HL-60 (cell line): ENCODE data around the gene HMCN1.

Experiments
- DNase-seq, 2 experiments: peaks; one replicate each; pipeline ENCODE4 v3.0.0-alpha.2; 2010 to 2020; ENCODE audit warnings: low read depth in 1 of 2, low spot score in 1 of 2
- H3K27ac ChIP-seq: fragments of 250-450 bp; sonication (Bioruptor Pico); replicated peaks from 2 replicates; pipeline ENCODE4 v1.5.1; 2020; ENCODE audit warnings: mild to moderate bottlenecking, moderate library complexity
- H3K27me3 ChIP-seq: fragments of 250-450 bp; sonication (Bioruptor Pico); 2 replicates; pipeline ENCODE4 v1.5.1; 2021; ENCODE audit warnings: mild to moderate bottlenecking, moderate library complexity; ENCODE audit not compliant: insufficient read depth, poor library complexity, severe bottlenecking
- H3K4me3 ChIP-seq: replicated peaks from 2 replicates; pipeline ENCODE4 v1.5.1; 2011; ENCODE audit warnings: mild to moderate bottlenecking, control low read depth, low read length; ENCODE audit not compliant: insufficient read depth
- GABPA ChIP-seq: IDR thresholded peaks from 2 replicates; pipeline ENCODE4 v1.6.1; 2012; ENCODE audit warnings: low read depth
- POLR2AphosphoS5 ChIP-seq: IDR thresholded peaks from 2 replicates; pipeline ENCODE4 v1.6.1; 2012; ENCODE audit warnings: low read depth
- SPI1 ChIP-seq: IDR thresholded peaks from 2 replicates; pipeline ENCODE4 v1.6.1; 2012; ENCODE audit warnings: low read depth, mild to moderate bottlenecking, borderline replicate concordance
- TF ChIP-seq, protein P1 (sequence below): IDR thresholded peaks from 2 replicates; pipeline ENCODE4 v1.6.1; 2012; ENCODE audit warnings: low read depth; ENCODE audit not compliant: insufficient replicate concordance
- TF ChIP-seq, protein P2 (sequence below): IDR thresholded peaks from one replicate; pipeline ENCODE4 v1.5.1; 2011; ENCODE audit warnings: low read length, control low read depth, inconsistent platforms; ENCODE audit not compliant: insufficient read depth

The HMCN1 gene

DNA sequence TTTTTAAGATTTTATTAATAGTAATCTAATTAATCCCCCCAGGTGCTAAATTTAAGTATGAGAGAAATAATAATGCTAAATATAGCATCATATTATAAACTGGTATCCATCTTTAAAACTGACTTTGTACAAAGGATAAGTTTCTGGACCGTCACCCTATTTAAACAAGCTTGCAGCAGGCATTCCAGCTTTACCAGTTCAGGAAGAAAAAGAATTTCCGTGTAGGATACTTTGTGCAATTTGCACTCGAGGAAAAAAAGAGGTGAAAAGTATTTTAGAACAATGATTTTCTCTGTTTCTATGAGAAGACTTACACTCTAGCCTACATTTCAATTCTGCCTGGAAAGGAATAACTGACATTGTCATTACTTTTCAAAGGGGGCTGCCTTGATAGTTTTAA lies 27.6 kb downstream of the HMCN1 start:
- Histone ChIP-seq H3K27me3 (no peaks in the 10 kb centered on the region), H3K27ac (no peak overlapping the region), H3K4me3 (no peak overlapping the region)
- TF ChIP-seq GABPA, result no peak
- TF ChIP-seq, protein P1, sequence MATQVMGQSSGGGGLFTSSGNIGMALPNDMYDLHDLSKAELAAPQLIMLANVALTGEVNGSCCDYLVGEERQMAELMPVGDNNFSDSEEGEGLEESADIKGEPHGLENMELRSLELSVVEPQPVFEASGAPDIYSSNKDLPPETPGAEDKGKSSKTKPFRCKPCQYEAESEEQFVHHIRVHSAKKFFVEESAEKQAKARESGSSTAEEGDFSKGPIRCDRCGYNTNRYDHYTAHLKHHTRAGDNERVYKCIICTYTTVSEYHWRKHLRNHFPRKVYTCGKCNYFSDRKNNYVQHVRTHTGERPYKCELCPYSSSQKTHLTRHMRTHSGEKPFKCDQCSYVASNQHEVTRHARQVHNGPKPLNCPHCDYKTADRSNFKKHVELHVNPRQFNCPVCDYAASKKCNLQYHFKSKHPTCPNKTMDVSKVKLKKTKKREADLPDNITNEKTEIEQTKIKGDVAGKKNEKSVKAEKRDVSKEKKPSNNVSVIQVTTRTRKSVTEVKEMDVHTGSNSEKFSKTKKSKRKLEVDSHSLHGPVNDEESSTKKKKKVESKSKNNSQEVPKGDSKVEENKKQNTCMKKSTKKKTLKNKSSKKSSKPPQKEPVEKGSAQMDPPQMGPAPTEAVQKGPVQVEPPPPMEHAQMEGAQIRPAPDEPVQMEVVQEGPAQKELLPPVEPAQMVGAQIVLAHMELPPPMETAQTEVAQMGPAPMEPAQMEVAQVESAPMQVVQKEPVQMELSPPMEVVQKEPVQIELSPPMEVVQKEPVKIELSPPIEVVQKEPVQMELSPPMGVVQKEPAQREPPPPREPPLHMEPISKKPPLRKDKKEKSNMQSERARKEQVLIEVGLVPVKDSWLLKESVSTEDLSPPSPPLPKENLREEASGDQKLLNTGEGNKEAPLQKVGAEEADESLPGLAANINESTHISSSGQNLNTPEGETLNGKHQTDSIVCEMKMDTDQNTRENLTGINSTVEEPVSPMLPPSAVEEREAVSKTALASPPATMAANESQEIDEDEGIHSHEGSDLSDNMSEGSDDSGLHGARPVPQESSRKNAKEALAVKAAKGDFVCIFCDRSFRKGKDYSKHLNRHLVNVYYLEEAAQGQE, result no peak
- TF ChIP-seq POLR2AphosphoS5, result no peak
- TF ChIP-seq, protein P2, sequence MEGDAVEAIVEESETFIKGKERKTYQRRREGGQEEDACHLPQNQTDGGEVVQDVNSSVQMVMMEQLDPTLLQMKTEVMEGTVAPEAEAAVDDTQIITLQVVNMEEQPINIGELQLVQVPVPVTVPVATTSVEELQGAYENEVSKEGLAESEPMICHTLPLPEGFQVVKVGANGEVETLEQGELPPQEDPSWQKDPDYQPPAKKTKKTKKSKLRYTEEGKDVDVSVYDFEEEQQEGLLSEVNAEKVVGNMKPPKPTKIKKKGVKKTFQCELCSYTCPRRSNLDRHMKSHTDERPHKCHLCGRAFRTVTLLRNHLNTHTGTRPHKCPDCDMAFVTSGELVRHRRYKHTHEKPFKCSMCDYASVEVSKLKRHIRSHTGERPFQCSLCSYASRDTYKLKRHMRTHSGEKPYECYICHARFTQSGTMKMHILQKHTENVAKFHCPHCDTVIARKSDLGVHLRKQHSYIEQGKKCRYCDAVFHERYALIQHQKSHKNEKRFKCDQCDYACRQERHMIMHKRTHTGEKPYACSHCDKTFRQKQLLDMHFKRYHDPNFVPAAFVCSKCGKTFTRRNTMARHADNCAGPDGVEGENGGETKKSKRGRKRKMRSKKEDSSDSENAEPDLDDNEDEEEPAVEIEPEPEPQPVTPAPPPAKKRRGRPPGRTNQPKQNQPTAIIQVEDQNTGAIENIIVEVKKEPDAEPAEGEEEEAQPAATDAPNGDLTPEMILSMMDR, result no peak
- DNase-seq, result no peak

DNA sequence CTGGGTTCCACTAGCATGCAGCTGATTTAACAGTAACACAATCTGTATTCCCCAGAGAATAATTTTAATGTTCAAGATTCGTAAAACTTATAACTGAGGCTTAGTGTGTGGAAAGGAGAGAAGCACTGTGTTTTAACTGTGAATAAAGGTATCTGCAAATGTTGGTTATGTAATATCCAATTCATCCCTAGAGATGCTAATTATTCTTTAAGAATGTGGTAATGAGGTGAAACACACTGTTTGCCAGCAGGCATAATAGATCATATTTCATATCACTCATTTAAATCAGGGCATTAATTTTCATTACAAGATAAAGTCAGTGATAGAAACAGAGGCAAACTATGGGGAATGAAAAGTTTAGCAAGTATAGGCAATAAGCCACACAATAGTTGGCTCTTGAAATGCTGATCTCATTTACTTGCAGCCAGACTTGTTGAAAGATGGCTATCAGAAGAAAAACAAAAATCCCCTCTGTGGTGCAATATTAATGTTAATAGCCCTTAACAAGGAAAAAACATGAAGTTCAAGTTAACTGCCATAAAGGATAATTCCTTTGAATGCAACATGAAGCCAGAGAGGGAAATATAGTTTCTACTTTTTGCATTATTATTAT lies 33.4 kb downstream of the HMCN1 start:
- Histone ChIP-seq H3K27me3 (no peaks in the 10 kb centered on the region), H3K4me3 (no peak overlapping the region), H3K27ac (no peak overlapping the region)
- TF ChIP-seq, protein P1, result no peak
- TF ChIP-seq POLR2AphosphoS5, result no peak
- TF ChIP-seq GABPA, result no peak
- TF ChIP-seq SPI1, result no peak
- TF ChIP-seq, protein P2, result no peak
- no peak for DNase-seq

DNA sequence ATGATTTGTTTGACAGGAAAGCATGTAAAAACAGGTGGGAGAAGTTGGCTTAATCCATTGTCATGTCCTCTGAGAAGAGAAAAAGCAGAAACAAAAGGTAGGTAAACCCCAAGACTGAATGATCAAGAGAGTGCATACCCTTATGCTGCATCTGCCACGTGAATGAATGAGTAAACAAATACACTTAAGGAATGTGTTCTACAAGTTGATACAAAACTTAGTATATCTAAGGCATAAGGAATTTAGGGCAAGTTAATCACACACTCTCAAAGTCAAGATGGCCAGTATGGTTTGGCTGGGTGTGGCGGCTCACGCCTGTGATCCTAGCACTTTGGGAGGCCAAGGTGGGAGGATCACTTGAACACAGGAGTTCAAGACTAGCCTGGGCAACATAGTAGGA lies 34.2 kb downstream of the HMCN1 start:
- H3K27me3 ChIP-seq, result no peaks in the 10 kb centered on the region
- DNase-seq, result no peak
- TF ChIP-seq GABPA, result no peak
- TF ChIP-seq, protein P2, result no peak
- no peak for TF ChIP-seq POLR2AphosphoS5
- TF ChIP-seq, protein P1, result no peak
- no peak for TF ChIP-seq SPI1
- no peak overlapping the region for H3K27ac ChIP-seq
- no peak overlapping the region for H3K4me3 ChIP-seq
